Peyer's patch (tissue), 4 donors: ENCODE measurements around the gene ZXDC. TPM values are rescaled to one million over a fixed set of nuclear protein-coding genes. Genes with fewer than 3 reads are reported as not detected.
A peak's percentile ranks its signal among the peaks of the same experiment; 100 is the strongest.

ENCODE experiments used
- DNase-seq, 3 donors: peaks; one replicate each; pipeline ENCODE4 v3.0.0-alpha.2; 2017 to 2019
- H3K27ac ChIP-seq, 4 donors: fragments of 200-600 bp; sonication (generic); one replicate each; pipeline ENCODE4 v1.5.1; 2016 to 2019
- H3K27me3 ChIP-seq, 2 donors: fragments of 200-600 bp; sonication (generic); one replicate each; pipeline ENCODE4 v1.5.1; 2019
- H3K36me3 ChIP-seq, 3 donors: fragments of 200-600 bp; sonication (generic); one replicate each; pipeline ENCODE4 v1.5.1; 2016 to 2019
- H3K4me1 ChIP-seq, 4 donors: fragments of 200-600 bp; sonication (generic); one replicate each; pipeline ENCODE4 v1.5.1; 2016 to 2019
- H3K4me3 ChIP-seq, 4 donors: fragments of 200-600 bp; sonication (generic); 1 replicate in 3 of 4; 2 replicates in 1 of 4; pipeline ENCODE4 v1.5.1; 2016 to 2019; ENCODE audit warnings: mild to moderate bottlenecking in 1 of 4
- H3K9me3 ChIP-seq, 4 donors: fragments of 200-600 bp; sonication (generic); one replicate each; pipeline ENCODE4 v1.5.1; 2016 to 2019; ENCODE audit warnings: mild to moderate bottlenecking in 1 of 4
- POLR2A ChIP-seq, 2 donors: fragments of 450-650 bp; IDR thresholded peaks; one replicate each; pipeline ENCODE4 v1.5.1; 2017; ENCODE audit warnings: antibody characterized with exemption in 2 of 2, mild to moderate bottlenecking in 2 of 2, moderate library complexity in 2 of 2
- total RNA-seq, 4 donors: library from RNA; depleted of rRNA; stranded (reverse); fragments of >200 nt; gene quantifications; one replicate each; pipeline ENCODE4 v1.1.0, GENCODE V29; 2016
- TF ChIP-seq, protein P1 (sequence below), 6 experiments: fragments of 450-650 bp in 4 of 6; fragments of 200-600 bp in 2 of 6; sonication (generic) in 1 of 6; IDR thresholded peaks; one replicate each; pipeline ENCODE4 v1.5.1; 2017 to 2019; ENCODE audit warnings: antibody characterized with exemption in 6 of 6, mild to moderate bottlenecking in 3 of 6, moderate library complexity in 1 of 6

The ZXDC gene
- total RNA-seq, 4 donors from 2014 or later = 44.1 to 99.8 (median 67.5) TPM

DNA sequence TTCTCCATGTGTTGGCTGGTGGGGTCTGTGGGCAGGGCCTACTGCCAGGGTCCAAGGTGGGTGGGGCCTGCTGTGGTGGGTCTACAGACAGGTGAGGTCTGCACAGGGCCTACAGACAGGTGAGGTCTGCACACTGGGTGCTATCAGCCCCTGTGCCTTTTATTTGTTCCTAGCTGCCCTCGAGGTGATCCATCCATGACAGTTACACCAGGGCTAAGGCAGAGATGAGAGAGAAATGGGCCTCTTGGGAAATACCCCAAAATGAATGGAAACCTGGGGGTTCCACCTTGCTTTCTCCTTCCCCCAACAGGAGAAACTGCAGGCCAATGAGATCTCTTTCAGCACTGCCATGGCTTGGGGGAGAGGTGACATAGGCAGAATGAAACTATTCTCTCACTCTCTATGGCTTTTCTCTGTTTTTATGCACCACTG is 44.6 kb downstream of the ZXDC start:
- H3K9me3 ChIP-seq = peaks cover 0 to 6% (median 2%) of the 10 kb centered on the region in 4 donors
- no peak overlapping the region for H3K4me3 ChIP-seq
- no peaks in the 10 kb centered on the region for H3K27me3 ChIP-seq
- no peak for DNase-seq
- peaks cover 0 to 12% (median 0%) of the 10 kb centered on the region in 3 donors for H3K36me3 ChIP-seq
- no peaks in the 10 kb centered on the region for H3K4me1 ChIP-seq
- TF ChIP-seq POLR2A (IDR thresholded peaks at IDR 0.05) = no peak
- TF ChIP-seq, protein P1, sequence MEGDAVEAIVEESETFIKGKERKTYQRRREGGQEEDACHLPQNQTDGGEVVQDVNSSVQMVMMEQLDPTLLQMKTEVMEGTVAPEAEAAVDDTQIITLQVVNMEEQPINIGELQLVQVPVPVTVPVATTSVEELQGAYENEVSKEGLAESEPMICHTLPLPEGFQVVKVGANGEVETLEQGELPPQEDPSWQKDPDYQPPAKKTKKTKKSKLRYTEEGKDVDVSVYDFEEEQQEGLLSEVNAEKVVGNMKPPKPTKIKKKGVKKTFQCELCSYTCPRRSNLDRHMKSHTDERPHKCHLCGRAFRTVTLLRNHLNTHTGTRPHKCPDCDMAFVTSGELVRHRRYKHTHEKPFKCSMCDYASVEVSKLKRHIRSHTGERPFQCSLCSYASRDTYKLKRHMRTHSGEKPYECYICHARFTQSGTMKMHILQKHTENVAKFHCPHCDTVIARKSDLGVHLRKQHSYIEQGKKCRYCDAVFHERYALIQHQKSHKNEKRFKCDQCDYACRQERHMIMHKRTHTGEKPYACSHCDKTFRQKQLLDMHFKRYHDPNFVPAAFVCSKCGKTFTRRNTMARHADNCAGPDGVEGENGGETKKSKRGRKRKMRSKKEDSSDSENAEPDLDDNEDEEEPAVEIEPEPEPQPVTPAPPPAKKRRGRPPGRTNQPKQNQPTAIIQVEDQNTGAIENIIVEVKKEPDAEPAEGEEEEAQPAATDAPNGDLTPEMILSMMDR (IDR thresholded peaks at IDR 0.05) = no peak
- no peak overlapping the region for H3K27ac ChIP-seq

GRCh38 chr3:126424751-126425150 is 50.9 kb downstream of the ZXDC start:
- Histone ChIP-seq H3K4me3 (no peak overlapping the region), H3K9me3 (peaks cover 0 to 10% (median 3%) of the 10 kb centered on the region in 4 donors), H3K4me1 (no peaks in the 10 kb centered on the region), H3K36me3 (no peaks in the 10 kb centered on the region), H3K27ac (no peak overlapping the region), H3K27me3 (no peaks in the 10 kb centered on the region)
- no peak for TF ChIP-seq POLR2A (IDR thresholded peaks at IDR 0.05)
- TF ChIP-seq, protein P1 (IDR thresholded peaks at IDR 0.05) = no peak
- DNase-seq = no peak

DNA sequence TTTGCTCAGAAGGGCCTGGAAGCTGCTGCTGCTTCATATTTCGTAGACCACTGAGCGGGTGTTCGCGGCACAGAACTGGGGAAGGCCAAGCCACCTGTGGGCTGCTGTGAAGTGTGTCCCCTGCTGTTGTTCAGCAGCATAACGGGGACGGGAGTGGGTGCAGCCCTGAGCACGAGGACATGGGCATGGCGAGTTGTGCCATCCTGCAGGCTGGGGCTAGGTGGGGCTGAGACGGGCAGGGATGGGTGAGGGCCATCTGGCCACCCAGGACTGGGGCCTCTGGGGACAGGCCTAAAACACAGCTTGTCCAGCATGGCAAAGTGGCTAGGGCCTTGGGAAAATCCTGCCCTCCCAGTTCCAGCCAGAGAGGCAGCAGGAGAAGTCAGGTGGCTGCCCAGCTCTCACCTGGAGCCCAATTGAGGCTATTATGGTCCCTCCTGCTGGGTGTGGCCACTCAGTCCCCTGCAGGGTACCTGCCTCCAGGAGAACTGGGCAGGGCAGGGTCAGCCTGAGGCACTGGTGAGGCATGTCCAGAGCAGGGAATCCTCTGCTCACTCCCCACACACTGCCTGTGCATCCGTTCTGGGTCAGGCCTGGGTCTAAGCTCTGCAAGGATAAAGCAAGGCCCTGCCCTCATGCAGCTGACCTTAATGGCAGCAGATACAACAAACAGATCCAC is 51.5 kb downstream of the ZXDC start:
- DNase-seq = peak in 2 of 3 donors; percentile 30 to 36
- H3K27me3 ChIP-seq = no peaks in the 10 kb centered on the region
- H3K27ac ChIP-seq = no peak overlapping the region
- TF ChIP-seq POLR2A (IDR thresholded peaks at IDR 0.05) = no peak
- TF ChIP-seq, protein P1 (IDR thresholded peaks at IDR 0.05) = no peak
- H3K36me3 ChIP-seq = no peaks in the 10 kb centered on the region
- H3K4me1 ChIP-seq = no peaks in the 10 kb centered on the region
- H3K9me3 ChIP-seq = peaks cover 0 to 10% (median 3%) of the 10 kb centered on the region in 4 donors
- H3K4me3 ChIP-seq = no peak overlapping the region

DNA sequence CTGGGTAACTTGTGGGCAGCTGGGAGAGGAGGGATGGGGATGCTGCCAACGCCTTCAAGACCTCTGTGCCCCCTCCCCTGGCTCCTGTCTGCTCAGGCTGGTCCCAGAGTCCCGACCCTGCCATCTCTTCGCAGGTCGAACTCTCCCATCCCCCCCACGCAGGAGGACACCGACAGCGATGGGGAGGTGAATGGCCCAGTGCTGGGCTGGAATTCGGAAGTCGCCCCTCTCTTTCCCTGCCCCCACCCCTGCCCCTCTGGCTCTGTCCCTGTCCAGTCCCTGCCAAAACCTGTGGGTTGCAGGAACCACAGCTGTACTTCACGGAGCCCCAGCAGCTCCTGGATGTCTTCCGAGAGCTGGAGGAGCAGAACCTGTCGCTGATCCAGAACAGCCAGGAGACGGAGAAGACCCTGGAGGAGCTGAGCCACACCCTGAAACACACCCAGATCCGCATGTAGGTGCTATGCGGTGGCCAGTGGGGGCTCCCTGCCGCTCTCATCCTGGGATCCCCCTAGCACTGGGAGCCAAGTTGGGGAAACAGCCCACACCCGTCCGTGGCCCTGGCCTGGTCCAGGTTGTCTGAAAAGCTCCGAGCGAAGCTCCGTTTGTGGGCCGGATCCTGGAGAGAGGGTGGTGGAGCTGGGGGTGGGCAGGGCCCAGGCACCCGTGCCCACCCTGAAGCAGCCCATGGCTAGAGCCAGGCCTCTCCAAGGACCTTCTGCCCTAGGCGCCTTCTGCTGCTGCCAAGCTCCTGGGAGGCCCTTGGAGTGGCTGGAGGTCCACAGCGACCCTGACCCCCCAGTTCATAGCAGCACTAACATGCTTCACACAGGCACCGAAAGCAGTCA is 52.3 kb downstream of the ZXDC start:
- no peak overlapping the region for H3K4me3 ChIP-seq
- DNase-seq = peak in 2 of 3 donors; percentile 35 to 41
- TF ChIP-seq, protein P1 (IDR thresholded peaks at IDR 0.05) = no peak
- TF ChIP-seq POLR2A (IDR thresholded peaks at IDR 0.05) = no peak
- H3K4me1 ChIP-seq = no peaks in the 10 kb centered on the region
- no peak overlapping the region for H3K27ac ChIP-seq
- H3K36me3 ChIP-seq = no peaks in the 10 kb centered on the region
- peaks cover 0 to 10% (median 3%) of the 10 kb centered on the region in 4 donors for H3K9me3 ChIP-seq
- no peaks in the 10 kb centered on the region for H3K27me3 ChIP-seq

DNA sequence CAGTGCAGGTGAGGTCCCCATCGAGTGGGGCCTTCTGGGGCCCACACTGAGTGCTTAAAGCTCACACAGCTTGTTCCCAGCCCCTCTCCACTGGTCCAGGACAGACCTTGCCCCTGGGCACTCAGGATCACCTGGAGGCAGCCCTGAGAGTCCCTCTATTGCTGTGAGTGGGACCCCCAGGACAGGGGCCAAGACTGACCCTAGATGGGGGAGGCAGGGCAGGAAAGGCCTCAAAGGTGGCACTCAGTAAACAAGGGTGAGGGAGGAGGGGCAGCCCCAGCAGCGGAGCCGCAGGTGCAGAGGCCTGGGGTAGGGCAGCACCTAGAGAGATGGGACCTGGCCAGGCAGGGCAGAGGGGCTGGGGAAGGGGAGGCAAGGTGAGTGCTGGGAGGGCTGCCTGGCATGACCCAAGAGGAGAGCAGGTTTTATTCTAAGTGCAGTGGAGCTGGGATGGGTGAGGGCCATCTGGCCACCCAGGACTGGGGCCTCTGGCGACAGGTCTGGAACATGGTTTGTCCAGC is 53.1 kb downstream of the ZXDC start:
- Histone ChIP-seq H3K4me1 (no peaks in the 10 kb centered on the region), H3K36me3 (no peaks in the 10 kb centered on the region), H3K4me3 (no peak overlapping the region), H3K9me3 (peaks cover 0 to 10% (median 3%) of the 10 kb centered on the region in 4 donors), H3K27me3 (no peaks in the 10 kb centered on the region), H3K27ac (no peak overlapping the region)
- TF ChIP-seq, protein P1 (IDR thresholded peaks at IDR 0.05) = no peak
- no peak for TF ChIP-seq POLR2A (IDR thresholded peaks at IDR 0.05)
- DNase-seq = peak in 1 of 3 donors; percentile 38
